Testis (tissue), 3 donors: Measurements from ENCODE around the gene VAV2. TPM values are rescaled to one million over a fixed set of nuclear protein-coding genes. Genes with fewer than 3 reads are reported as not detected.
A peak's percentile ranks its signal among the peaks of the same experiment; 100 is the strongest.

ENCODE experiments used
- DNase-seq: peaks from one replicate; pipeline ENCODE4 v3.0.0-alpha.2; 2019
- H3K27ac ChIP-seq, 2 donors: fragments of 200-600 bp; sonication (generic); one replicate each; pipeline ENCODE4 v1.5.1; 2019
- H3K27me3 ChIP-seq: fragments of 200-600 bp; sonication (generic); one replicate; pipeline ENCODE4 v1.5.1; 2019
- H3K36me3 ChIP-seq: fragments of 200-600 bp; sonication (generic); one replicate; pipeline ENCODE4 v1.5.1; 2017; ENCODE audit warnings: low read depth; ENCODE audit errors: missing control alignments
- H3K4me1 ChIP-seq: fragments of 200-600 bp; sonication (generic); one replicate; pipeline ENCODE4 v1.5.1; 2019
- H3K4me3 ChIP-seq, 2 donors: fragments of 200-600 bp; sonication (generic); one replicate each; pipeline ENCODE4 v1.5.1; 2017 to 2019
- H3K9me3 ChIP-seq: fragments of 200-600 bp; sonication (generic); one replicate; pipeline ENCODE4 v1.5.1; 2017
- CTCF ChIP-seq, 3 experiments: fragments of 450-650 bp in 2 of 3; fragments of 200-600 bp in 1 of 3; sonication (generic) in 1 of 3; IDR thresholded peaks; one replicate each; pipeline ENCODE4 v1.5.1; 2016 to 2019; ENCODE audit warnings: antibody characterized with exemption in 3 of 3, mild to moderate bottlenecking in 2 of 3, moderate library complexity in 1 of 3
- POLR2A ChIP-seq: fragments of 450-650 bp; IDR thresholded peaks from one replicate; pipeline ENCODE4 v1.6.1; 2017; ENCODE audit warnings: antibody characterized with exemption, mild to moderate bottlenecking, moderate library complexity
- WGBS, 2 donors: methylation state at CpG; one replicate each; pipeline ENCODE4 v1.1.5; 2018; 5-methylcytosine and 5-hydroxymethylcytosine counted together
- intact Hi-C: fragments of 100-400 bp; cut with DNase I; formaldehyde crosslinking; loops from one replicate; pipeline ENCODE4 v1.15.1; 2023; ENCODE audit warnings: low total_unique reads
- polyA plus RNA-seq: library from polyadenylated mRNA; stranded (reverse); fragments of 350-450 nt; fragmentation: Illumina TruSeq; extraction: RNeasy Lipid Tissue Mini Kit (QIAGEN cat#74804); gene quantifications from one replicate; pipeline ENCODE4 v1.2.3, GENCODE V29; 2014; ENCODE audit warnings: low read depth, low replicate concordance; ENCODE audit not compliant: insufficient read depth
- total RNA-seq, 2 donors: library from RNA; depleted of rRNA; stranded (reverse); fragments of >200 nt; gene quantifications; one replicate each; pipeline ENCODE4 v1.2.3, GENCODE V29; 2016

The VAV2 gene
- total and polyA plus RNA-seq, 3 donors from 2014 or later = 11.0 to 14.1 (median 12.2) TPM

- 72 to 86% methylated on average over 7 of the region's 7 CpGs for WGBS, 2 donors
- Histone ChIP-seq H3K27me3 (no peaks in the 10 kb centered on the region), H3K36me3 (no peaks in the 10 kb centered on the region), H3K4me3 (no peak overlapping the region), H3K9me3 (no peaks in the 10 kb centered on the region), H3K4me1 (no peaks in the 10 kb centered on the region), H3K27ac (no peak overlapping the region)
- intact Hi-C loops = no loop called here
- TF ChIP-seq POLR2A = no peak
- peak; percentile 12 for DNase-seq
Observed at GRCh38 chr9:133758228-133758627, 233.9 kb downstream of the VAV2 start.

DNA sequence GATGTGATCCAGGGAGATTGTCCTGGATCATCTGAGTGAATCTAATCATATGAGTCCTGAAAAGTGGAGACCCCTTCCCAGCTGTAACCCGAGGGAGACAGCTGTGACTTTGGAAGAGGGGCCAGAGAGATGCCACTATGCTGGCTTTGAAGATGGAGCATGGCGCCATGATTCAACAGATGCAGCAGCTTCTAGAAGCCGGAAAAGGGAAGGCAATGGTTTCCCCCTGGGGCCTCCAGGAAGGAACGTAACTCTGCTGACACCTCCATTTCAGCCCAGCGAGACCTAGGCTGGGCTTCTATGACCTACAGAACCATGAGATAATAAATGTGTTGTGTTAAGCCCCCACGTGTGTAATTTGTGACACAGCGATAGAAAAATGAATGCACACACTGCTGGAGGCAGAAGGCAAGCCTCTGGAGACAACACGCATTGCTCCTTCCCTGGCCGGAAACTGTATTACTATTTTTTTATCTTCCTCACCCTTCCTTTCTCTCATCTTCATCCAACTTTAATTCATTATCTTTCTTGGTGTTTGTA is 237.4 kb downstream of the VAV2 start:
- no peaks in the 10 kb centered on the region for H3K4me1 ChIP-seq
- intact Hi-C loops = no loop called here
- no peak overlapping the region for H3K4me3 ChIP-seq
- peak; percentile 9 for DNase-seq
- H3K27me3 ChIP-seq = no peaks in the 10 kb centered on the region
- WGBS, 2 donors = 51 to 61% methylated on average over 9 of the region's 9 CpGs
- no peak for TF ChIP-seq POLR2A
- TF ChIP-seq CTCF (IDR thresholded peaks at IDR 0.05) = no peak
- no peak overlapping the region for H3K27ac ChIP-seq
- no peaks in the 10 kb centered on the region for H3K9me3 ChIP-seq
- no peaks in the 10 kb centered on the region for H3K36me3 ChIP-seq

- no peaks in the 10 kb centered on the region for H3K9me3 ChIP-seq
- no peaks in the 10 kb centered on the region for H3K4me1 ChIP-seq
- no peak overlapping the region for H3K4me3 ChIP-seq
- no peak overlapping the region for H3K27ac ChIP-seq
- TF ChIP-seq CTCF (IDR thresholded peaks at IDR 0.05) (no peak), POLR2A (no peak)
- no peaks in the 10 kb centered on the region for H3K27me3 ChIP-seq
- 94 to 96% methylated on average over 6 of the region's 6 CpGs for WGBS, 2 donors
- no peaks in the 10 kb centered on the region for H3K36me3 ChIP-seq
- peak; percentile 3 for DNase-seq
- intact Hi-C loops = no loop called here
Observed at GRCh38 chr9:133754187-133754586, 237.9 kb downstream of the VAV2 start.

DNA sequence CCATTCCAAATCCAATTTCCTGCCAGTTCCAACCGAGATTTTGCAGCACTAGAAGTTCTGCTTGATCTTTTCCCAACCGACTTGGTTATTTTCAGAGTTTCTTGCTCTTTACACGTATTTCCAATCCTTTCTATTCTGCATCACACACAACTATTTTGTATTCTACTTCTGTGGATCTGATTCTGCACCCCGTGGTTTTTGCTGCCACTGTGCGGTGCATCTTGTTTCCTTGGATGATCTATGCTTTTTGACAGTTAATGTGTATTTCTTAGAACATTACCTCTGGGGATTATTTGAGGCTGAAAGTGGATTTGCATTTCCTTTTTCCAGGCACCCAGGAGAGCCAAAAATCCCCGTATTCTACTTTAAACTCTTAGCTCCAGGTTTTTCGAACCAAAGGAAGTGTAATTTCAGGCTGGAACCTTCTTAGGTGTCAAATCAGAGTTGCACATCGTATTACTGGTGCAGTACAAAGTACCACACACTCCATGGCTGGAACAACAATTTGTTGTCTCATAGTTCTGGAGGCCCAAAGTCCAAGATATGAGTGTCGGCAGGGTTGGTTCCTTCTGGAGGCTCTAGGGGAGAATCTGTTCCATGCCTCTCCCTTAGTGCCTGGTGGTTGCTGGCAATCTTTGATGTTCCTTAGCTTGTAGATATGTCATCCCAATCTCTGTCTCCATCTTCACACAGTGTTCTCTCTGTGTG is 239.2 kb downstream of the VAV2 start:
- 60 to 69% methylated on average over 9 of the region's 9 CpGs for WGBS, 2 donors
- H3K4me3 ChIP-seq = no peak overlapping the region
- H3K4me1 ChIP-seq = no peaks in the 10 kb centered on the region
- no peaks in the 10 kb centered on the region for H3K27me3 ChIP-seq
- no peaks in the 10 kb centered on the region for H3K36me3 ChIP-seq
- intact Hi-C loops = no loop called here
- TF ChIP-seq POLR2A (no peak), CTCF (IDR thresholded peaks at IDR 0.05) (no peak)
- no peaks in the 10 kb centered on the region for H3K9me3 ChIP-seq
- no peak overlapping the region for H3K27ac ChIP-seq
- DNase-seq = no peak

- H3K27ac ChIP-seq = no peak overlapping the region
- H3K36me3 ChIP-seq = no peaks in the 10 kb centered on the region
- no peaks in the 10 kb centered on the region for H3K4me1 ChIP-seq
- H3K9me3 ChIP-seq = no peaks in the 10 kb centered on the region
- no peaks in the 10 kb centered on the region for H3K27me3 ChIP-seq
- DNase-seq = peak; percentile 7
- TF ChIP-seq CTCF (IDR thresholded peaks at IDR 0.05) (no peak), POLR2A (no peak)
- H3K4me3 ChIP-seq = no peak overlapping the region
- intact Hi-C loops = no loop called here
- 90 to 91% methylated on average over 7 to 9 of the region's 9 CpGs for WGBS, 2 donors
Observed at GRCh38 chr9:133750982-133751649, 241.0 kb downstream of the VAV2 start.
